Tibial nerve (tissue), 3 donors: ENCODE measurements around the gene EAF2.

Source experiments
- CTCF ChIP-seq, 5 experiments: fragments of 200-600 bp in 3 of 5; fragments of 450-650 bp in 2 of 5; sonication (generic) in 3 of 5; IDR thresholded peaks; one replicate each; pipeline ENCODE4 v1.5.1; 2016 to 2019; ENCODE audit warnings: antibody characterized with exemption in 5 of 5, mild to moderate bottlenecking in 3 of 5, moderate library complexity in 2 of 5
- POLR2A ChIP-seq, 2 donors: fragments of 450-650 bp; IDR thresholded peaks; one replicate each; pipeline ENCODE4 v1.6.1; 2017; ENCODE audit warnings: antibody characterized with exemption in 2 of 2, mild to moderate bottlenecking in 2 of 2, moderate library complexity in 2 of 2

- TF ChIP-seq CTCF (IDR thresholded peaks at IDR 0.05), result no peak
- TF ChIP-seq POLR2A (IDR thresholded peaks at IDR 0.05), result no peak
These were observed 40.6 kb upstream of the EAF2 start for GRCh38 chr3:121794264-121794983.
